Stomach (tissue), 19 donors: Measurements from ENCODE around the gene DCST1. TPM values are rescaled to one million over a fixed set of nuclear protein-coding genes. Genes with fewer than 3 reads are reported as not detected.
"Not testable (repeated sequence)": the region's sequence is repeated elsewhere in the genome, so short reads cannot be mapped to it uniquely, and the experiment has no call there.

Experiments used
- DNase-seq, 2 donors: peaks; one replicate each; pipeline versions ENCODE4 v3.0.0 to v3.0.0-alpha.2; 2013 to 2019
- H3K27ac ChIP-seq, 5 donors: fragments of 200-600 bp in 4 of 5; sonication (generic) in 4 of 5; one replicate each; pipeline ENCODE4 v1.5.1; 2013 to 2019; ENCODE audit warnings: mild to moderate bottlenecking in 1 of 5, moderate library complexity in 1 of 5
- H3K27me3 ChIP-seq, 3 donors: fragments of 200-600 bp; sonication (generic); one replicate each; pipeline ENCODE4 v1.5.1; 2017 to 2019; ENCODE audit warnings: mixed run types in 1 of 3
- H3K36me3 ChIP-seq, 4 donors: fragments of 200-600 bp; sonication (generic); 1 replicate in 3 of 4; 2 replicates in 1 of 4; pipeline ENCODE4 v1.5.1; 2016 to 2019
- H3K4me1 ChIP-seq, 4 donors: fragments of 200-600 bp; sonication (generic); one replicate each; pipeline ENCODE4 v1.5.1; 2016 to 2019
- H3K4me3 ChIP-seq, 4 donors: fragments of 200-600 bp; sonication (generic) in 3 of 4; one replicate each; pipeline ENCODE4 v1.5.1; 2016 to 2019; ENCODE audit warnings: mild to moderate bottlenecking in 1 of 4
- H3K9me3 ChIP-seq, 4 donors: fragments of 200-600 bp; sonication (generic); one replicate each; pipeline ENCODE4 v1.5.1; 2016 to 2019
- CTCF ChIP-seq, 7 experiments: fragments of 450-650 bp in 4 of 7; fragments of 200-600 bp in 3 of 7; sonication (generic) in 3 of 7; IDR thresholded peaks; one replicate each; pipeline ENCODE4 v1.5.1; 2016 to 2019; ENCODE audit warnings: antibody characterized with exemption in 7 of 7, control low read depth in 2 of 7, mild to moderate bottlenecking in 1 of 7
- EP300 ChIP-seq: sonication (generic); formaldehyde crosslinking; IDR thresholded peaks from one replicate; pipeline ENCODE4 v1.6.1; 2017; ENCODE audit warnings: antibody characterized with exemption
- POLR2A ChIP-seq, 4 donors: fragments of 450-650 bp; IDR thresholded peaks; one replicate each; pipeline ENCODE4 v1.6.1; 2016; ENCODE audit warnings: antibody characterized with exemption in 4 of 4, control low read depth in 2 of 4, mild to moderate bottlenecking in 1 of 4, moderate library complexity in 1 of 4
- POLR2AphosphoS5 ChIP-seq, 3 donors: sonication (generic); formaldehyde crosslinking; IDR thresholded peaks; one replicate each; pipeline ENCODE4 v1.6.1; 2016; ENCODE audit warnings: antibody characterized with exemption in 3 of 3
- WGBS, 5 donors: extraction: QIAGEN DNeasy Blood & Tissue Kit in 3 of 5; methylation state at CpG; one replicate each; pipeline versions ENCODE4 v1.1.5 to v1.1.7; 2013 to 2018; 5-methylcytosine and 5-hydroxymethylcytosine counted together
- intact Hi-C: fragments of 100-400 bp; cut with DNase I; formaldehyde crosslinking; loops from one replicate; pipeline ENCODE4 v1.15.1; 2023; ENCODE audit warnings: low total_unique reads
- long read RNA-seq, 10 donors: transcript quantifications; one replicate each; lab custom pipeline, GENCODE V29; 2026
- polyA plus RNA-seq, 3 donors: library from polyadenylated mRNA; stranded (reverse); fragments of 200-250 nt; gene quantifications; one replicate each; pipeline ENCODE4 v1.2.3, GENCODE V29; 2013
- total RNA-seq, 5 donors: library from RNA; depleted of rRNA; stranded (reverse); fragments of >200 nt; gene quantifications; one replicate each; pipeline versions ENCODE4 v1.1.0 to v1.2.3, GENCODE V29; 2014 to 2016
- donor health status: healthy with polysubstance abuse.
- donor health status: Bipolar disorder and iron deficiency.
- donor health status: healthy.

Gene DCST1
- total RNA-seq (under 1 TPM in 2 of 5 donors, not detected in 3; 0.18 to 0.89 TPM), polyA plus RNA-seq (under 1 TPM in 1 of 3 donors, not detected in 2; 0.13 TPM)
- long read RNA-seq, donor 1 = 0 reads
- long read RNA-seq, donor 2 = 0 reads
- long read RNA-seq, donor 3 = 0 reads
- long read RNA-seq, donor 4 = 0 reads
- long read RNA-seq, donor 5 = 0 reads
- long read RNA-seq, donor 6 = 0 reads
- long read RNA-seq, donor 7 = 0 reads
- long read RNA-seq, donor 8 = 0 reads
- long read RNA-seq, donor 9 = 0 reads
- long read RNA-seq, donor 10 = 0 reads

GRCh38 chr1:155033524-155033923 is at the start of gene DCST1, which contains the start of gene DCST2:
Gene DCST1, plus strand, starts transcription at chr1:155033824. Its CDS starts 213 bp downstream, at chr1:155034037.
Gene DCST2, minus strand, starts transcription at chr1:155033781. Its CDS starts 80 bp downstream, at chr1:155033701.
- H3K9me3 ChIP-seq = no peaks in the 10 kb centered on the region
- TF ChIP-seq CTCF (IDR thresholded peaks at IDR 0.05) (no peak), POLR2AphosphoS5 (IDR thresholded peaks at IDR 0.05) (no peak), EP300 (no peak), POLR2A (IDR thresholded peaks at IDR 0.05) (no peak)
- H3K27me3 ChIP-seq = no peaks in the 10 kb centered on the region
- DNase-seq = no peak
- no peaks in the 10 kb centered on the region for H3K36me3 ChIP-seq
- H3K4me3 ChIP-seq = no peak within 1 kb of the TSS
- intact Hi-C loops = no loop called here
- WGBS, 5 donors = 92 to 97% (median 94%) methylated on average over 9 of the region's 9 CpGs
- H3K27ac ChIP-seq = no peak within 1 kb of the TSS
- peaks cover 2 to 5% (median 5%) of the 10 kb centered on the region in 4 donors for H3K4me1 ChIP-seq

GRCh38 chr1:154986736-154987135 is 46.9 kb upstream of the DCST1 start:
- H3K4me3 ChIP-seq, intact Hi-C loops, H3K27ac ChIP-seq, H3K27me3 ChIP-seq, DNase-seq, H3K9me3 ChIP-seq: not testable (repeated sequence)
- Histone ChIP-seq H3K4me1 (peaks cover 16 to 47% (median 33%) of the 10 kb centered on the region in 4 donors), H3K36me3 (peaks cover 19 to 51% (median 47%) of the 10 kb centered on the region in 4 donors)
- WGBS, 5 donors = 87 to 91% (median 90%) methylated on average over 4 of the region's 4 CpGs

GRCh38 chr1:154987326-154987725 is 46.3 kb upstream of the DCST1 start:
- H3K9me3 ChIP-seq = no peaks in the 10 kb centered on the region
- no peak for DNase-seq
- 61 to 73% (median 64%) methylated on average over 6 of the region's 6 CpGs for WGBS, 5 donors
- TF ChIP-seq EP300 = no peak
- TF ChIP-seq POLR2A (IDR thresholded peaks at IDR 0.05) = no peak
- H3K27me3 ChIP-seq = no peaks in the 10 kb centered on the region
- intact Hi-C loops = no loop called here
- H3K4me1 ChIP-seq = peaks cover 16 to 41% (median 29%) of the 10 kb centered on the region in 4 donors
- H3K36me3 ChIP-seq = peaks cover 19 to 55% (median 49%) of the 10 kb centered on the region in 4 donors
- no peak overlapping the region for H3K4me3 ChIP-seq
- H3K27ac ChIP-seq = no peak overlapping the region

GRCh38 chr1:154988058-154988954 is 45.3 kb upstream of the DCST1 start:
- H3K9me3 ChIP-seq = no peaks in the 10 kb centered on the region
- peaks cover 19 to 62% (median 56%) of the 10 kb centered on the region in 4 donors for H3K36me3 ChIP-seq
- no peak overlapping the region for H3K4me3 ChIP-seq
- WGBS, 5 donors = 85 to 89% (median 88%) methylated on average over 12 to 17 of the region's 17 CpGs
- no peak for DNase-seq
- intact Hi-C loops = no loop called here
- H3K4me1 ChIP-seq = peaks cover 11 to 35% (median 23%) of the 10 kb centered on the region in 4 donors
- no peak overlapping the region for H3K27ac ChIP-seq
- TF ChIP-seq EP300 (no peak), CTCF (IDR thresholded peaks at IDR 0.05) (no peak), POLR2AphosphoS5 (IDR thresholded peaks at IDR 0.05) (no peak), POLR2A (IDR thresholded peaks at IDR 0.05) (no peak)
- H3K27me3 ChIP-seq = no peaks in the 10 kb centered on the region

GRCh38 chr1:154989195-154989860 is 44.3 kb upstream of the DCST1 start:
- WGBS, 5 donors = 75 to 90% (median 82%) methylated on average over 3 of the region's 3 CpGs
- intact Hi-C loops = no loop called here
- peaks cover 3 to 26% (median 14%) of the 10 kb centered on the region in 4 donors for H3K4me1 ChIP-seq
- no peaks in the 10 kb centered on the region for H3K9me3 ChIP-seq
- peaks cover 19 to 62% (median 56%) of the 10 kb centered on the region in 4 donors for H3K36me3 ChIP-seq
- TF ChIP-seq CTCF (IDR thresholded peaks at IDR 0.05) = no peak
- no peak for TF ChIP-seq POLR2AphosphoS5 (IDR thresholded peaks at IDR 0.05)
- no peak for TF ChIP-seq EP300
- TF ChIP-seq POLR2A (IDR thresholded peaks at IDR 0.05) = no peak
- no peaks in the 10 kb centered on the region for H3K27me3 ChIP-seq
- no peak overlapping the region for H3K27ac ChIP-seq
- no peak for DNase-seq
- H3K4me3 ChIP-seq = no peak overlapping the region
